B cell (primary cell): ENCODE data around the gene HTR2A. TPM values are rescaled to one million over a fixed set of nuclear protein-coding genes. Genes with fewer than 3 reads are reported as not detected.

Experiments used
- ATAC-seq: fragments of 200-7000 bp; cut with Tn5 transposase; one replicate; pipeline ENCODE4 v1.10.0; 2021; ENCODE audit warnings: low read depth, mild to moderate bottlenecking, moderate number of reproducible peaks, moderate library complexity
- CTCF ChIA-PET: fragments of 350-600 bp; sonication (Branson Sonifier 250); formaldehyde crosslinking; loops from one replicate; lab custom pipeline; 2021; ENCODE audit warnings: antibody characterized with exemption, inconsistent platforms; lab: Charles Lee
- POLR2A ChIA-PET: fragments of 350-600 bp; sonication (Branson Sonifier 250); formaldehyde crosslinking; loops from one replicate; lab custom pipeline; 2021; ENCODE audit warnings: antibody characterized with exemption; lab: Charles Lee
- DNase-seq: peaks from one replicate; pipeline ENCODE4 v3.0.0; 2013
- H2AFZ ChIP-seq: 2 replicates; pipeline ENCODE4 v1.6.1; 2012; ENCODE audit warnings: mild to moderate bottlenecking, low read depth, low read length; ENCODE audit not compliant: insufficient read depth, poor library complexity, severe bottlenecking
- H3K27ac ChIP-seq, 2 donors: 1 replicate in 1 of 2; 2 replicates in 1 of 2; pipeline ENCODE4 v1.5.1; 2012 to 2013; ENCODE audit warnings: low read length in 2 of 2, mild to moderate bottlenecking in 2 of 2, moderate library complexity in 1 of 2
- H3K27me3 ChIP-seq, 4 experiments: fragments of 200-600 bp in 1 of 4; sonication (generic) in 1 of 4; replicated peaks in 1 of 4; 1 replicate in 2 of 4; 2 replicates in 2 of 4; pipeline versions ENCODE4 v1.6.1 to v1.7.0; 2013 to 2016; ENCODE audit warnings: low read length in 3 of 4, mild to moderate bottlenecking in 2 of 4, mixed read lengths in 1 of 4, moderate library complexity in 1 of 4; ENCODE audit not compliant: insufficient read depth in 4 of 4, control insufficient read depth in 3 of 4; ENCODE audit errors: control extremely low read depth in 1 of 4
- H3K36me3 ChIP-seq, 2 experiments: replicated peaks in 1 of 2; 1 replicate in 1 of 2; 2 replicates in 1 of 2; pipeline versions ENCODE4 v1.6.1 to v1.7.1; 2013; ENCODE audit warnings: low read length in 1 of 2; ENCODE audit not compliant: insufficient read depth in 2 of 2, control insufficient read depth in 1 of 2; ENCODE audit errors: control extremely low read depth in 1 of 2, extremely low read depth in 1 of 2
- H3K4me1 ChIP-seq, 2 donors: fragments of 200-600 bp in 1 of 2; sonication (generic) in 1 of 2; 1 replicate in 1 of 2; 2 replicates in 1 of 2; pipeline versions ENCODE4 v1.5.1 to v1.6.1; 2013 to 2017; ENCODE audit warnings: low read length in 2 of 2; ENCODE audit not compliant: control insufficient read depth in 2 of 2, insufficient read depth in 2 of 2
- H3K4me2 ChIP-seq: replicated peaks from 2 replicates; pipeline ENCODE3; 2012; ENCODE audit warnings: mild to moderate bottlenecking, low read depth, low read length; ENCODE audit not compliant: poor library complexity, severe bottlenecking
- H3K4me3 ChIP-seq, 5 experiments: fragments of 200-600 bp in 1 of 5; sonication (generic) in 1 of 5; 1 replicate in 3 of 5; 2 replicates in 2 of 5; pipeline versions ENCODE4 v1.5.1 to v1.7.0; 2011 to 2016; ENCODE audit warnings: low read length in 4 of 5, mild to moderate bottlenecking in 4 of 5, low read depth in 2 of 5, control low read depth in 1 of 5, moderate library complexity in 1 of 5; ENCODE audit not compliant: insufficient read depth in 1 of 5; ENCODE audit errors: control extremely low read depth in 1 of 5, extremely low read depth in 1 of 5
- H3K79me2 ChIP-seq: fragments of 200-600 bp; sonication (generic); one replicate; pipeline ENCODE4 v1.6.0; 2016; ENCODE audit warnings: low read length; ENCODE audit not compliant: control insufficient read depth, insufficient read depth
- H3K9ac ChIP-seq: fragments of 200-600 bp; sonication (generic); 2 replicates; pipeline ENCODE4 v1.6.1; 2017; ENCODE audit warnings: mild to moderate bottlenecking, low read length, moderate library complexity
- H3K9me3 ChIP-seq, 3 donors: one replicate each; pipeline versions ENCODE4 v1.6.1 to v1.7.1; 2013; ENCODE audit warnings: low read length in 2 of 3; ENCODE audit not compliant: control insufficient read depth in 2 of 3, insufficient read depth in 1 of 3; ENCODE audit errors: control extremely low read depth in 1 of 3
- H4K20me1 ChIP-seq: 2 replicates; pipeline ENCODE4 v1.6.0; 2012; ENCODE audit warnings: mild to moderate bottlenecking, low read length; ENCODE audit not compliant: insufficient read depth, control insufficient read depth, poor library complexity, severe bottlenecking
- H3K27ac Mint-ChIP-seq: one replicate; pipeline ENCODE4 v1.8.0; 2021; ENCODE audit warnings: mixed read lengths
- H3K27me3 Mint-ChIP-seq: one replicate; pipeline ENCODE4 v1.8.0; 2021; ENCODE audit warnings: mixed read lengths
- H3K4me1 Mint-ChIP-seq: one replicate; pipeline ENCODE4 v1.8.0; 2021; ENCODE audit warnings: mixed read lengths
- H3K4me3 Mint-ChIP-seq: one replicate; pipeline ENCODE4 v1.8.0; 2021; ENCODE audit warnings: mixed read lengths
- H3K9me3 Mint-ChIP-seq: one replicate; pipeline ENCODE4 v1.8.0; 2022; ENCODE audit warnings: mixed read lengths; ENCODE audit not compliant: insufficient read depth
- EZH2 ChIP-seq: IDR thresholded peaks from 2 replicates; pipeline ENCODE4 v1.6.1; 2012; ENCODE audit warnings: borderline replicate concordance, low read depth, mild to moderate bottlenecking, moderate library complexity, low read length; ENCODE audit not compliant: insufficient read depth, poor library complexity, severe bottlenecking
- WGBS: methylation state at CpG from one replicate; pipeline ENCODE4 v1.1.5; 2013; ENCODE audit warnings: missing lambda C conversion rate; ENCODE audit not compliant: insufficient coverage; 5-methylcytosine and 5-hydroxymethylcytosine counted together
- intact Hi-C: fragments of 100-400 bp; cut with micrococcal nuclease; formaldehyde crosslinking; loops from one replicate; pipeline ENCODE4 v1.10.0; 2022
- polyA plus RNA-seq: library from polyadenylated mRNA; depleted of rRNA; stranded (reverse); fragments of >200 nt; gene quantifications from 2 replicates; pipeline ENCODE4 v1.2.3, GENCODE V29; 2012
- total RNA-seq, 2 donors: library from RNA; stranded (reverse); fragments of 120-200 nt in 1 of 2; gene quantifications; 1 replicate in 1 of 2; 2 replicates in 1 of 2; pipeline versions ENCODE4 v1.2.3 to v1.2.4, GENCODE V29; 2013 to 2022
- TF ChIP-seq, protein P1 (sequence below): fragments of 200-600 bp; IDR thresholded peaks from one replicate; pipeline ENCODE4 v1.8.0; 2022; ENCODE audit warnings: antibody characterized with exemption, mild to moderate bottlenecking

The HTR2A gene
- total and polyA plus RNA-seq, 2 donors (not counting 1 experiment from before 2014, with no cell fraction given) = not detected

DNA sequence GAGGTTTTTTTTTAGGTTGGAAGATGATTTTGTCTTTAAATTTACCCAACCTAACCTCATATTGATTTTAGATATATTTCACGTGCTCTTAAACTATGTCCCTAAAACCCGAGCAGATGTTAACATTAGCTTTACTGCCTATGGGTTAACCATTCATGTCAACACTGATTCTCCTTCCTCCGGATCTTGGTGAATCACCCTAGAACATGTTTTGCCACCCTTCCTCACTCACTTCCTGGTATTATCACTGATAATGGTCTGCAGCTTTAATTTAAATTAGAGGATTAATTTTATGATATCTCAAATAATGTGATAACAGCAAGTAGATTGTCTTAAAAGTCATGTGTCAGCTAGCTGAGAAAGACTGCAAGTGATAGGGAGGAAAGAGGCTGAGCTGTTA, 31.9 kb downstream of the HTR2A start:
- TF ChIP-seq, protein P1, sequence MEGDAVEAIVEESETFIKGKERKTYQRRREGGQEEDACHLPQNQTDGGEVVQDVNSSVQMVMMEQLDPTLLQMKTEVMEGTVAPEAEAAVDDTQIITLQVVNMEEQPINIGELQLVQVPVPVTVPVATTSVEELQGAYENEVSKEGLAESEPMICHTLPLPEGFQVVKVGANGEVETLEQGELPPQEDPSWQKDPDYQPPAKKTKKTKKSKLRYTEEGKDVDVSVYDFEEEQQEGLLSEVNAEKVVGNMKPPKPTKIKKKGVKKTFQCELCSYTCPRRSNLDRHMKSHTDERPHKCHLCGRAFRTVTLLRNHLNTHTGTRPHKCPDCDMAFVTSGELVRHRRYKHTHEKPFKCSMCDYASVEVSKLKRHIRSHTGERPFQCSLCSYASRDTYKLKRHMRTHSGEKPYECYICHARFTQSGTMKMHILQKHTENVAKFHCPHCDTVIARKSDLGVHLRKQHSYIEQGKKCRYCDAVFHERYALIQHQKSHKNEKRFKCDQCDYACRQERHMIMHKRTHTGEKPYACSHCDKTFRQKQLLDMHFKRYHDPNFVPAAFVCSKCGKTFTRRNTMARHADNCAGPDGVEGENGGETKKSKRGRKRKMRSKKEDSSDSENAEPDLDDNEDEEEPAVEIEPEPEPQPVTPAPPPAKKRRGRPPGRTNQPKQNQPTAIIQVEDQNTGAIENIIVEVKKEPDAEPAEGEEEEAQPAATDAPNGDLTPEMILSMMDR = no peak
- TF ChIP-seq EZH2 = no peak

DNA sequence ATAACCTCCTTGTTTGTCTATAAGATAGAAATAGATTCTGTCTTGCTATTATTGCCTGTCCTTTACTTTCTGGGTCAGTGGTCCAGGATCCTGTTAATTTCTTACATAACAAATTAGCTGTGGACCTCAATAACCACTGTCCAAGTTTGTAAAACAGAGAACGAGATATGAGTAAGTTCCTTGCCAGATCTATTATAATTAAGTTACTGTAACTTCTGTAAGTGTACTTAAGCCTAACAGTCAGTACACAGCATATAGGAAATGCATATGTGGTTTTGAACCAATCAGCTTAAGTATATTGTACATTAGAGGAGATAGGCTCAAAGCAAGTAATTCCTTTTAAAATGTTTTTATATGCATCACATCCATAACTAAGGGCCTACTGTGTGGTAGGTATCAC, 34.9 kb downstream of the HTR2A start:
- no peak for TF ChIP-seq EZH2
- TF ChIP-seq, protein P1 = no peak
- H3K27me3 Mint-ChIP-seq = no peaks in the 10 kb centered on the region
- intact Hi-C loops = no loop called here
- ChIA-PET POLR2A (no interaction called here), CTCF (no interaction called here)
- H3K4me3 Mint-ChIP-seq = no peak overlapping the region
- H4K20me1 ChIP-seq = no peaks in the 10 kb centered on the region
- no peaks in the 10 kb centered on the region for H3K79me2 ChIP-seq
- no peaks in the 10 kb centered on the region for H3K9me3 Mint-ChIP-seq
- no peaks in the 10 kb centered on the region for H3K9me3 ChIP-seq
- H3K4me2 ChIP-seq = no peak overlapping the region
- no peak overlapping the region for H3K9ac ChIP-seq
- no CpG with 5 or more reads among the region's 1 CpG for WGBS
- H3K4me3 ChIP-seq = no peak overlapping the region
- H3K27ac Mint-ChIP-seq = no peak overlapping the region
- no peaks in the 10 kb centered on the region for H3K4me1 ChIP-seq
- no peaks in the 10 kb centered on the region for H3K27me3 ChIP-seq
- no peak overlapping the region for H2AFZ ChIP-seq
- peaks cover 4% of the 10 kb centered on the region for H3K4me1 Mint-ChIP-seq
- no peaks in the 10 kb centered on the region for H3K36me3 ChIP-seq
- ATAC-seq (no peak), DNase-seq (no peak)
- H3K27ac ChIP-seq = no peak overlapping the region

More for the DNA sequence above, 31.9 kb downstream of the HTR2A start:
- H3K36me3 ChIP-seq = no peaks in the 10 kb centered on the region
- no peak for DNase-seq
- no peak overlapping the region for H3K27ac ChIP-seq
- ATAC-seq = no peak
- 100% methylated on average over 2 of the region's 3 CpGs for WGBS
- H3K27me3 ChIP-seq = peaks cover 0 to 3% (median 0%) of the 10 kb centered on the region in 4 experiments
- Mint-ChIP-seq H3K4me3 (no peak overlapping the region), H3K4me1 (peaks cover 4% of the 10 kb centered on the region), H3K27ac (no peak overlapping the region), H3K27me3 (no peaks in the 10 kb centered on the region), H3K9me3 (no peaks in the 10 kb centered on the region)
- no peaks in the 10 kb centered on the region for H3K79me2 ChIP-seq
- no peaks in the 10 kb centered on the region for H4K20me1 ChIP-seq
- H3K4me3 ChIP-seq = no peak overlapping the region
- no peak overlapping the region for H3K9ac ChIP-seq
- no peaks in the 10 kb centered on the region for H3K9me3 ChIP-seq
- ChIA-PET POLR2A (no interaction called here), CTCF (no interaction called here)
- no peak overlapping the region for H2AFZ ChIP-seq
- H3K4me2 ChIP-seq = no peak overlapping the region
- no peaks in the 10 kb centered on the region for H3K4me1 ChIP-seq
- intact Hi-C loops = no loop called here
